A673 (cell line): Measurements from ENCODE around the gene HOXA1. TPM values are rescaled to one million over a fixed set of nuclear protein-coding genes. Genes with fewer than 3 reads are reported as not detected.

Source experiments
- BruUV-seq: library from RNA; stranded (reverse); fragments of 400-500 nt; replicated peaks from 2 replicates; lab custom pipeline; 2021; lab: Mats Ljungman, UMichigan
- CTCF ChIA-PET: fragments of 300-600 bp; sonication (Branson Sonifier 250); formaldehyde crosslinking; loops from one replicate; lab custom pipeline; 2022; ENCODE audit warnings: antibody characterized with exemption; lab: Charles Lee
- POLR2A ChIA-PET: fragments of 300-600 bp; sonication (Branson Sonifier 250); formaldehyde crosslinking; loops from one replicate; lab custom pipeline; 2022; ENCODE audit warnings: antibody characterized with exemption; ENCODE audit not compliant: low non-redundant PET; lab: Charles Lee
- DNase-seq: peaks from one replicate; pipeline ENCODE4 v3.0.0-alpha.2; 2015; ENCODE audit warnings: low spot score
- H3K27ac ChIP-seq: fragments of 200-600 bp; sonication (generic); 2 replicates; pipeline ENCODE4 v1.5.1; 2016; ENCODE audit warnings: mixed run types, low read depth, mild to moderate bottlenecking, mixed read lengths, antibody characterized with exemption, low read length; ENCODE audit not compliant: poor library complexity, severe bottlenecking
- H3K27me3 ChIP-seq: fragments of 200-600 bp; sonication (generic); replicated peaks from 2 replicates; pipeline ENCODE4 v1.6.1; 2017; ENCODE audit warnings: mixed run types, low read depth, mild to moderate bottlenecking, mixed read lengths, antibody characterized with exemption, low read length; ENCODE audit not compliant: insufficient read depth, poor library complexity
- H3K36me3 ChIP-seq: fragments of 200-600 bp; sonication (generic); 2 replicates; pipeline ENCODE4 v1.6.1; 2016; ENCODE audit warnings: mixed run types, mild to moderate bottlenecking, mixed read lengths, antibody characterized with exemption, low read length; ENCODE audit not compliant: insufficient read depth, poor library complexity, severe bottlenecking
- H3K4me1 ChIP-seq: fragments of 200-600 bp; sonication (generic); 2 replicates; pipeline ENCODE4 v1.6.1; 2017; ENCODE audit warnings: mixed run types, mild to moderate bottlenecking, mixed read lengths, antibody characterized with exemption, low read length; ENCODE audit not compliant: insufficient read depth, poor library complexity, severe bottlenecking
- H3K4me3 ChIP-seq: fragments of 200-600 bp; sonication (generic); 2 replicates; pipeline ENCODE4 v1.5.1; 2016; ENCODE audit warnings: low read depth, mixed run types, mild to moderate bottlenecking, mixed read lengths, low read length; ENCODE audit not compliant: poor library complexity, severe bottlenecking
- H3K9me3 ChIP-seq: fragments of 200-600 bp; sonication (generic); 2 replicates; pipeline ENCODE4 v1.6.1; 2016; ENCODE audit warnings: mixed run types, low read depth, mild to moderate bottlenecking, mixed read lengths, antibody characterized with exemption, low read length; ENCODE audit not compliant: poor library complexity, severe bottlenecking
- CTCF ChIP-seq: fragments of 300-800, 200-600 bp; sonication (generic); conservative IDR thresholded peaks from 2 replicates; pipeline ENCODE4 v1.5.1; 2017; ENCODE audit warnings: low read depth, mild to moderate bottlenecking, antibody characterized with exemption, low read length, moderate library complexity, mixed read lengths
- EZH2 ChIP-seq: fragments of 200-600 bp; sonication (generic); IDR thresholded peaks from 2 replicates; pipeline ENCODE4 v1.6.1; 2017; ENCODE audit warnings: borderline replicate concordance, low read depth, mild to moderate bottlenecking, mixed read lengths, antibody characterized with exemption, low read length; ENCODE audit not compliant: poor library complexity, severe bottlenecking
- intact Hi-C: fragments of 100-400 bp; cut with micrococcal nuclease; formaldehyde crosslinking; loops from one replicate; pipeline ENCODE4 v1.10.0; 2022; ENCODE audit not compliant: unreplicated experiment
- total RNA-seq: library from RNA; stranded (reverse); gene quantifications from 2 replicates; pipeline ENCODE4 v1.2.3, GENCODE V29; 2021

HOXA1 gene
- total RNA-seq, 1 experiment from 2014 or later = not detected

DNA sequence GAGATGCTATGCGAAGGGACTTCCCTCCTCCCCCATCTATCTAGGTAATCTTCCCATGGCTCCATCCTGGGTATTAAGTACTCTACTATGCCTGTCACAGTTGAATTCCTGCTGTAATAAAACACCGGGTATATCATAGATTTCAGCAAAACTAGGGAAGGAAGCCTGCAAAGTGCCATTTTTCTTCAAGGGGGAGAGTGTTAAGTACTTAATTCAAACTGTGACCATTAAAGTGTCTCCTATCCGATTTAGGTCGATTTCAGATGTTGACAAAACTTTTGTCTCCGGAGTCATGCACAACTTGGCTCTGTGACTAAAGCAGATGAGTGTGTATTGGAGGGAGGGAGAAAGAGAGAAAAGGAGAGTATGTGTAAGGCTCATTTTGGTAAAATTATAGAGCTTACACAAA lies 30.2 kb upstream of the HOXA1 start:
- Histone ChIP-seq H3K4me1 (no peaks in the 10 kb centered on the region), H3K36me3 (no peaks in the 10 kb centered on the region), H3K27me3 (peaks cover 100% of the 10 kb centered on the region), H3K9me3 (no peaks in the 10 kb centered on the region), H3K27ac (no peak overlapping the region), H3K4me3 (no peak overlapping the region)
- TF ChIP-seq CTCF = no peak
- TF ChIP-seq EZH2 = no peak
- POLR2A ChIA-PET = interaction anchor here (0.7 kb wide), 1 partner anchor 31 kb away, joined by 3 read pairs; no protein-coding TSS in a partner anchor
- intact Hi-C loops = no loop called here
- no TSS peak for BruUV-seq
- DNase-seq = no peak
- CTCF ChIA-PET = no interaction called here

GRCh38 chr7:27124902-27125689 lies 29.3 kb upstream of the HOXA1 start:
- H3K4me3 ChIP-seq = no peak overlapping the region
- peaks cover 100% of the 10 kb centered on the region for H3K27me3 ChIP-seq
- DNase-seq = no peak
- BruUV-seq = no TSS peak
- intact Hi-C loops = no loop called here
- ChIA-PET POLR2A (no interaction called here), CTCF (no interaction called here)
- no peak overlapping the region for H3K27ac ChIP-seq
- no peak for TF ChIP-seq EZH2
- no peak for TF ChIP-seq CTCF
- H3K9me3 ChIP-seq = no peaks in the 10 kb centered on the region
- no peaks in the 10 kb centered on the region for H3K36me3 ChIP-seq
- H3K4me1 ChIP-seq = no peaks in the 10 kb centered on the region

DNA sequence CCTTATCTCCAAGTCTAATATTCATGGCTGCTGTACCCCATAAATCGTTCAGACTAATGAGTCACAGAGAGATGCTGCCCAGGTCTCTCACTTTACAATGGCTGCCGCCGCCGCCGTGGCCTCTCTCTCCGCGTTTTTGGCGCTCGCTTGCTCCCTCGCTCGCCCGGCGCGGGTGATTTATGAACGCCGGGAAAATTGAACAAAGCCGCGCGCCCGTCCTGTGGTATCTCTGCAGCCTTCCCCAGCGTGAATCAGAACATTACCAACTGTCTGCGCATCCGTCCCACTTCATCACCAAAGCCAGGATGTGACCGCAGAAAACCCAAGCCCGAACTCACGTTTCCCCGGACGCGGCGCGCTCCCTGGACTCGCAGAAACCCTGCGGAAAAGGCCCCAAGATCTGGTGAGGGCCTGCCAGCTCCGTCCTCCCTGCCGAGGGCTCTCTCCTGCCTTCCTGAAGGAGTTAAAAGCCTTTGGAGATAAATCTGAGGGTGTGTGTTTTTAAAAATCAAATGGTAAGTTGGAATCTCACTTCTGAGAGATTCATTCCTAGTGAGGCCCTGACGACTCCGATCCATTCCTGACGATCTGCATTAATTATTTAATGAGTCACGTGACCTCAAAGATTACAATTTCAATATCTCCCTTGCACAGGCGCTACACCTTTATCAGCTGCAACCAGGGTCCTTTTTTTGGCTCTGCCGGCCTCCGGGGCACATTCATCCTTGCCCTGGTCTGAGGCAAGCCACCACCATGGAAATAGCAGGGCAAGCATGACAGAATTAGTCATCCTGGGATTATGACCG lies 28.5 kb upstream of the HOXA1 start:
- no peaks in the 10 kb centered on the region for H3K9me3 ChIP-seq
- no TSS peak for BruUV-seq
- no peak overlapping the region for H3K4me3 ChIP-seq
- no peak overlapping the region for H3K27ac ChIP-seq
- POLR2A ChIA-PET = no interaction called here
- no peak for DNase-seq
- peaks cover 100% of the 10 kb centered on the region for H3K27me3 ChIP-seq
- CTCF ChIA-PET = no interaction called here
- TF ChIP-seq CTCF = no peak
- TF ChIP-seq EZH2 = peak; percentile 87
- intact Hi-C loops = no loop called here
- H3K36me3 ChIP-seq = no peaks in the 10 kb centered on the region
- H3K4me1 ChIP-seq = no peaks in the 10 kb centered on the region
